B cell (primary cell): ENCODE results near the gene RNF152. TPM values are rescaled to one million over a fixed set of nuclear protein-coding genes. Genes with fewer than 3 reads are reported as not detected.

ENCODE experiments used
- ATAC-seq: fragments of 200-7000 bp; cut with Tn5 transposase; one replicate; pipeline ENCODE4 v1.10.0; 2021; ENCODE audit warnings: low read depth, mild to moderate bottlenecking, moderate number of reproducible peaks, moderate library complexity
- CTCF ChIA-PET: fragments of 350-600 bp; sonication (Branson Sonifier 250); formaldehyde crosslinking; loops from one replicate; lab custom pipeline; 2021; ENCODE audit warnings: antibody characterized with exemption, inconsistent platforms; lab: Charles Lee
- POLR2A ChIA-PET: fragments of 350-600 bp; sonication (Branson Sonifier 250); formaldehyde crosslinking; loops from one replicate; lab custom pipeline; 2021; ENCODE audit warnings: antibody characterized with exemption; lab: Charles Lee
- DNase-seq: peaks from one replicate; pipeline ENCODE4 v3.0.0; 2013
- H2AFZ ChIP-seq: 2 replicates; pipeline ENCODE4 v1.6.1; 2012; ENCODE audit warnings: mild to moderate bottlenecking, low read depth, low read length; ENCODE audit not compliant: insufficient read depth, poor library complexity, severe bottlenecking
- H3K27ac ChIP-seq, 2 donors: 1 replicate in 1 of 2; 2 replicates in 1 of 2; pipeline ENCODE4 v1.5.1; 2012 to 2013; ENCODE audit warnings: low read length in 2 of 2, mild to moderate bottlenecking in 2 of 2, moderate library complexity in 1 of 2
- H3K27me3 ChIP-seq, 4 experiments: fragments of 200-600 bp in 1 of 4; sonication (generic) in 1 of 4; replicated peaks in 1 of 4; 1 replicate in 2 of 4; 2 replicates in 2 of 4; pipeline versions ENCODE4 v1.6.1 to v1.7.0; 2013 to 2016; ENCODE audit warnings: low read length in 3 of 4, mild to moderate bottlenecking in 2 of 4, mixed read lengths in 1 of 4, moderate library complexity in 1 of 4; ENCODE audit not compliant: insufficient read depth in 4 of 4, control insufficient read depth in 3 of 4; ENCODE audit errors: control extremely low read depth in 1 of 4
- H3K36me3 ChIP-seq, 2 experiments: replicated peaks in 1 of 2; 1 replicate in 1 of 2; 2 replicates in 1 of 2; pipeline versions ENCODE4 v1.6.1 to v1.7.1; 2013; ENCODE audit warnings: low read length in 1 of 2; ENCODE audit not compliant: insufficient read depth in 2 of 2, control insufficient read depth in 1 of 2; ENCODE audit errors: control extremely low read depth in 1 of 2, extremely low read depth in 1 of 2
- H3K4me1 ChIP-seq, 2 donors: fragments of 200-600 bp in 1 of 2; sonication (generic) in 1 of 2; 1 replicate in 1 of 2; 2 replicates in 1 of 2; pipeline versions ENCODE4 v1.5.1 to v1.6.1; 2013 to 2017; ENCODE audit warnings: low read length in 2 of 2; ENCODE audit not compliant: control insufficient read depth in 2 of 2, insufficient read depth in 2 of 2
- H3K4me2 ChIP-seq: replicated peaks from 2 replicates; pipeline ENCODE3; 2012; ENCODE audit warnings: mild to moderate bottlenecking, low read depth, low read length; ENCODE audit not compliant: poor library complexity, severe bottlenecking
- H3K4me3 ChIP-seq, 5 experiments: fragments of 200-600 bp in 1 of 5; sonication (generic) in 1 of 5; 1 replicate in 3 of 5; 2 replicates in 2 of 5; pipeline versions ENCODE4 v1.5.1 to v1.7.0; 2011 to 2016; ENCODE audit warnings: low read length in 4 of 5, mild to moderate bottlenecking in 4 of 5, low read depth in 2 of 5, control low read depth in 1 of 5, moderate library complexity in 1 of 5; ENCODE audit not compliant: insufficient read depth in 1 of 5; ENCODE audit errors: control extremely low read depth in 1 of 5, extremely low read depth in 1 of 5
- H3K79me2 ChIP-seq: fragments of 200-600 bp; sonication (generic); one replicate; pipeline ENCODE4 v1.6.0; 2016; ENCODE audit warnings: low read length; ENCODE audit not compliant: control insufficient read depth, insufficient read depth
- H3K9ac ChIP-seq: fragments of 200-600 bp; sonication (generic); 2 replicates; pipeline ENCODE4 v1.6.1; 2017; ENCODE audit warnings: mild to moderate bottlenecking, low read length, moderate library complexity
- H3K9me3 ChIP-seq, 3 donors: one replicate each; pipeline versions ENCODE4 v1.6.1 to v1.7.1; 2013; ENCODE audit warnings: low read length in 2 of 3; ENCODE audit not compliant: control insufficient read depth in 2 of 3, insufficient read depth in 1 of 3; ENCODE audit errors: control extremely low read depth in 1 of 3
- H4K20me1 ChIP-seq: 2 replicates; pipeline ENCODE4 v1.6.0; 2012; ENCODE audit warnings: mild to moderate bottlenecking, low read length; ENCODE audit not compliant: insufficient read depth, control insufficient read depth, poor library complexity, severe bottlenecking
- H3K27ac Mint-ChIP-seq: one replicate; pipeline ENCODE4 v1.8.0; 2021; ENCODE audit warnings: mixed read lengths
- H3K27me3 Mint-ChIP-seq: one replicate; pipeline ENCODE4 v1.8.0; 2021; ENCODE audit warnings: mixed read lengths
- H3K4me1 Mint-ChIP-seq: one replicate; pipeline ENCODE4 v1.8.0; 2021; ENCODE audit warnings: mixed read lengths
- H3K4me3 Mint-ChIP-seq: one replicate; pipeline ENCODE4 v1.8.0; 2021; ENCODE audit warnings: mixed read lengths
- H3K9me3 Mint-ChIP-seq: one replicate; pipeline ENCODE4 v1.8.0; 2022; ENCODE audit warnings: mixed read lengths; ENCODE audit not compliant: insufficient read depth
- EZH2 ChIP-seq: IDR thresholded peaks from 2 replicates; pipeline ENCODE4 v1.6.1; 2012; ENCODE audit warnings: borderline replicate concordance, low read depth, mild to moderate bottlenecking, moderate library complexity, low read length; ENCODE audit not compliant: insufficient read depth, poor library complexity, severe bottlenecking
- WGBS: methylation state at CpG from one replicate; pipeline ENCODE4 v1.1.5; 2013; ENCODE audit warnings: missing lambda C conversion rate; ENCODE audit not compliant: insufficient coverage; 5-methylcytosine and 5-hydroxymethylcytosine counted together
- intact Hi-C: fragments of 100-400 bp; cut with micrococcal nuclease; formaldehyde crosslinking; loops from one replicate; pipeline ENCODE4 v1.10.0; 2022
- polyA plus RNA-seq: library from polyadenylated mRNA; depleted of rRNA; stranded (reverse); fragments of >200 nt; gene quantifications from 2 replicates; pipeline ENCODE4 v1.2.3, GENCODE V29; 2012
- total RNA-seq, 2 donors: library from RNA; stranded (reverse); fragments of 120-200 nt in 1 of 2; gene quantifications; 1 replicate in 1 of 2; 2 replicates in 1 of 2; pipeline versions ENCODE4 v1.2.3 to v1.2.4, GENCODE V29; 2013 to 2022
- TF ChIP-seq, protein P1 (sequence below): fragments of 200-600 bp; IDR thresholded peaks from one replicate; pipeline ENCODE4 v1.8.0; 2022; ENCODE audit warnings: antibody characterized with exemption, mild to moderate bottlenecking

The RNF152 gene
- total and polyA plus RNA-seq, 2 donors (not counting 1 experiment from before 2014, with no cell fraction given) = 0.49 TPM; not detected in 1

DNA sequence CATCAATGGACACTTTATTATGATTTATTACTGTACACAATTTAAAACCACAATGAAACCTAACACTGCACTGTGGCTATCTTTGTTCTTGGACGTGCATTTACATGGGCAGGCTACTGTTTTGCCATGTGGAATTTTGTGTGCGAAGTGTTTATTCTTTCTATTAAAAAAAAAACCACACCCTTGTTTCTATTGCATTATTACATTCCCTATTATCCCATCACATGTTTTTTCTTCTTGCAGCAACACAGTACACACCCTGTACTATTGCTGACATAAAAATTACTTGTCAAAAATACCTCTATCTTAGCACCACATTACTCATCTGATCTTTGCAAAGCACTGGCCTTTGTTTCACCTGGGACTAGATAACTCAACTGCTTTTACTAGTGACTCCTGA lies 1.5 kb downstream of the RNF152 start:
- Mint-ChIP-seq H3K27me3 (peaks cover 62% of the 10 kb centered on the region), H3K9me3 (no peaks in the 10 kb centered on the region), H3K27ac (no peak overlapping the region), H3K4me1 (peaks cover 14% of the 10 kb centered on the region), H3K4me3 (no peak overlapping the region)
- Histone ChIP-seq H2AFZ (no peak overlapping the region), H3K36me3 (no peaks in the 10 kb centered on the region), H3K27ac (no peak overlapping the region), H4K20me1 (no peaks in the 10 kb centered on the region), H3K79me2 (no peaks in the 10 kb centered on the region), H3K4me3 (no peak overlapping the region), H3K27me3 (peaks cover 0 to 30% (median 22%) of the 10 kb centered on the region in 4 experiments), H3K9ac (no peak overlapping the region), H3K4me1 (peaks cover 18 to 20% of the 10 kb centered on the region in 2 donors), H3K9me3 (peaks cover 0 to 6% (median 0%) of the 10 kb centered on the region in 3 donors), H3K4me2 (no peak overlapping the region)
- ATAC-seq (no peak), DNase-seq (no peak)
- ChIA-PET CTCF (no interaction called here), POLR2A (no interaction called here)
- intact Hi-C loops = no loop called here
- no peak for TF ChIP-seq EZH2
- TF ChIP-seq, protein P1, sequence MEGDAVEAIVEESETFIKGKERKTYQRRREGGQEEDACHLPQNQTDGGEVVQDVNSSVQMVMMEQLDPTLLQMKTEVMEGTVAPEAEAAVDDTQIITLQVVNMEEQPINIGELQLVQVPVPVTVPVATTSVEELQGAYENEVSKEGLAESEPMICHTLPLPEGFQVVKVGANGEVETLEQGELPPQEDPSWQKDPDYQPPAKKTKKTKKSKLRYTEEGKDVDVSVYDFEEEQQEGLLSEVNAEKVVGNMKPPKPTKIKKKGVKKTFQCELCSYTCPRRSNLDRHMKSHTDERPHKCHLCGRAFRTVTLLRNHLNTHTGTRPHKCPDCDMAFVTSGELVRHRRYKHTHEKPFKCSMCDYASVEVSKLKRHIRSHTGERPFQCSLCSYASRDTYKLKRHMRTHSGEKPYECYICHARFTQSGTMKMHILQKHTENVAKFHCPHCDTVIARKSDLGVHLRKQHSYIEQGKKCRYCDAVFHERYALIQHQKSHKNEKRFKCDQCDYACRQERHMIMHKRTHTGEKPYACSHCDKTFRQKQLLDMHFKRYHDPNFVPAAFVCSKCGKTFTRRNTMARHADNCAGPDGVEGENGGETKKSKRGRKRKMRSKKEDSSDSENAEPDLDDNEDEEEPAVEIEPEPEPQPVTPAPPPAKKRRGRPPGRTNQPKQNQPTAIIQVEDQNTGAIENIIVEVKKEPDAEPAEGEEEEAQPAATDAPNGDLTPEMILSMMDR = no peak
- 100% methylated on average over 1 of the region's 2 CpGs for WGBS

DNA sequence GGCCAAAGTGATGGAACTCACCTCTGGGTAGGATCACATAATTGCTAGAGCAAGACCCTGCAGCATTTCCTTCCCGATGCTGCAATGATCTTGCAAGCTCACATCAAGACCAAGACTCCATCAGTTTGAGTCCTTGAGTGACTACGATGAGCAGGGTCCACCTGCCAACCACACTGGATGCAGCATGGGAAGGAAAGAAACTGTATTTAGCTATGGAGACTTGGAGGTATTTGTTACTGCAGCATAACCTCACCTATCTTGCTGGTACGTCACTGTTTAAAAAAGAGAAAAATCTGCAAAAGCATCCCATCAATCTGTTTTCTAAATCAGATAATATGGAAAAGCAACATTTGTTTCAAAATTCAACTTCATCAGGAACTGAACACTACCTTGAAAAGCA lies 2.5 kb downstream of the RNF152 start:
- H3K9ac ChIP-seq = no peak overlapping the region
- Mint-ChIP-seq H3K27ac (no peak overlapping the region), H3K9me3 (no peaks in the 10 kb centered on the region), H3K27me3 (peaks cover 62% of the 10 kb centered on the region), H3K4me1 (peaks cover 14% of the 10 kb centered on the region), H3K4me3 (no peak overlapping the region)
- ChIA-PET CTCF (no interaction called here), POLR2A (no interaction called here)
- no peak for DNase-seq
- no peak overlapping the region for H3K4me2 ChIP-seq
- no peaks in the 10 kb centered on the region for H4K20me1 ChIP-seq
- ATAC-seq = no peak
- intact Hi-C loops = no loop called here
- H2AFZ ChIP-seq = no peak overlapping the region
- H3K79me2 ChIP-seq = no peaks in the 10 kb centered on the region
- 100% methylated on average over 1 of the region's 3 CpGs for WGBS
- H3K27ac ChIP-seq = no peak overlapping the region
- peaks cover 0 to 29% (median 19%) of the 10 kb centered on the region in 4 experiments for H3K27me3 ChIP-seq
- no peak overlapping the region for H3K4me3 ChIP-seq
- peaks cover 18 to 20% of the 10 kb centered on the region in 2 donors for H3K4me1 ChIP-seq
- no peaks in the 10 kb centered on the region for H3K36me3 ChIP-seq
- peaks cover 0 to 6% (median 0%) of the 10 kb centered on the region in 3 donors for H3K9me3 ChIP-seq
- TF ChIP-seq, protein P1 = no peak
- no peak for TF ChIP-seq EZH2
